ENCODE measurements around the gene FILIP1L.

Gene FILIP1L

DNA sequence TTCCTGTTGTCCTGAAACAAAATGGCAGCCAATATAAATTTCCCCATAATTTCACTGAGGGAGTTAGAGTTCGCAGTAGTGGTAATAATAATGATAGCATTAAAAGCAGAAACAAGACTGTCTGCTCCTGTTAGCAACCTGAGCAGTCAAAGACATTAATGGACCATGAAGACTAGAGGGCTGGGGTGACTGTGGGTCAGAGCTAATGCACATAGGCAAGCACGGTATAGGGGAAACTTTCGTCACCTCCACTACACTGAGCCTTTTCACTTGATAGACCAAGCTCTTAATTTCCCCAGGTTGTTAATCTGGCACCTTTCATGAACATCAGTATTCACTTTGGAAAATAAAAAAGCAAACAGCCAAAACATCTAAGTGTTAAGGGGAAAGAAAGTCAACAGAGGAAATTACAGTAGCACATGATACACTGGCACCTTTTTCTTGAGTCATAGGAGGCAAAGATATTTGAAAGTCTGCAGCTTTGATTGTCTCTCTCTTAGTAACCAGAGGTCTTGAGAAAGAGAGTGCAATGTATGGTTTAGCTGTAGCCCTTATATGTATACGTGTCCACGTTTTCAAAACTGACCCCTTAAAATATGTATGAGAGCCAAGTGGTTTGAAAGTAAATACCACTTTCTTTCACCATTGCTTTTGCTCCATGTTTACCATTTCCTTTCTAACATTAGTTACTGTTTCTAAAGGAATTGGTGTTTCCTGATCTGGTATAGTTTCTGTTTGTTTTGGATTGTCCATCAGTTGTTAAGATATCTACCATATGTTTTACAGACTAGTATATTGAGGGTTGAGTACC is 104.8 kb downstream of the FILIP1L start:
- Histone ChIP-seq H3K36me3 (replicated peaks; ENCODE audit: insufficient read depth, low read length) (no peaks in the 10 kb centered on the region), H3K4me1 (ENCODE audit: low read length) (no peaks in the 10 kb centered on the region), H3K27ac (ENCODE audit: low read length) (no peak overlapping the region), H3K9ac (ENCODE audit: low read length) (no peak overlapping the region), H3K79me2 (ENCODE audit: low read length) (no peaks in the 10 kb centered on the region), H3K9me2 (replicated peaks; ENCODE audit: insufficient read depth, low read length) (no peaks in the 10 kb centered on the region), H4K20me1 (ENCODE audit: insufficient read depth, low read length) (no peaks in the 10 kb centered on the region), H3K9me3 (replicated peaks; ENCODE audit: insufficient read depth, low read length) (no peaks in the 10 kb centered on the region), H3K4me3 (ENCODE audit: low read length) (no peak overlapping the region), H3K4me2 (ENCODE audit: low read depth, low read length) (no peak overlapping the region), H3F3A (ENCODE audit: insufficient read depth, low read length) (no peaks in the 10 kb centered on the region), H3K27me3 (replicated peaks; ENCODE audit: insufficient read depth, low read length) (no peaks in the 10 kb centered on the region), H2AFZ (ENCODE audit: low read length) (no peak overlapping the region)
- no peak for DNase-seq
- TF ChIP-seq EZH2phosphoT487 (IDR thresholded peaks at IDR 0.05; ENCODE audit: low read length) (no peak), EZH2 (optimal IDR thresholded peaks at IDR 0.05; ENCODE audit: low read depth, low read length) (no peak)
- TF ChIP-seq, protein P1, sequence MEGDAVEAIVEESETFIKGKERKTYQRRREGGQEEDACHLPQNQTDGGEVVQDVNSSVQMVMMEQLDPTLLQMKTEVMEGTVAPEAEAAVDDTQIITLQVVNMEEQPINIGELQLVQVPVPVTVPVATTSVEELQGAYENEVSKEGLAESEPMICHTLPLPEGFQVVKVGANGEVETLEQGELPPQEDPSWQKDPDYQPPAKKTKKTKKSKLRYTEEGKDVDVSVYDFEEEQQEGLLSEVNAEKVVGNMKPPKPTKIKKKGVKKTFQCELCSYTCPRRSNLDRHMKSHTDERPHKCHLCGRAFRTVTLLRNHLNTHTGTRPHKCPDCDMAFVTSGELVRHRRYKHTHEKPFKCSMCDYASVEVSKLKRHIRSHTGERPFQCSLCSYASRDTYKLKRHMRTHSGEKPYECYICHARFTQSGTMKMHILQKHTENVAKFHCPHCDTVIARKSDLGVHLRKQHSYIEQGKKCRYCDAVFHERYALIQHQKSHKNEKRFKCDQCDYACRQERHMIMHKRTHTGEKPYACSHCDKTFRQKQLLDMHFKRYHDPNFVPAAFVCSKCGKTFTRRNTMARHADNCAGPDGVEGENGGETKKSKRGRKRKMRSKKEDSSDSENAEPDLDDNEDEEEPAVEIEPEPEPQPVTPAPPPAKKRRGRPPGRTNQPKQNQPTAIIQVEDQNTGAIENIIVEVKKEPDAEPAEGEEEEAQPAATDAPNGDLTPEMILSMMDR (IDR thresholded peaks at IDR 0.05; ENCODE audit: low read length) = no peak

DNA sequence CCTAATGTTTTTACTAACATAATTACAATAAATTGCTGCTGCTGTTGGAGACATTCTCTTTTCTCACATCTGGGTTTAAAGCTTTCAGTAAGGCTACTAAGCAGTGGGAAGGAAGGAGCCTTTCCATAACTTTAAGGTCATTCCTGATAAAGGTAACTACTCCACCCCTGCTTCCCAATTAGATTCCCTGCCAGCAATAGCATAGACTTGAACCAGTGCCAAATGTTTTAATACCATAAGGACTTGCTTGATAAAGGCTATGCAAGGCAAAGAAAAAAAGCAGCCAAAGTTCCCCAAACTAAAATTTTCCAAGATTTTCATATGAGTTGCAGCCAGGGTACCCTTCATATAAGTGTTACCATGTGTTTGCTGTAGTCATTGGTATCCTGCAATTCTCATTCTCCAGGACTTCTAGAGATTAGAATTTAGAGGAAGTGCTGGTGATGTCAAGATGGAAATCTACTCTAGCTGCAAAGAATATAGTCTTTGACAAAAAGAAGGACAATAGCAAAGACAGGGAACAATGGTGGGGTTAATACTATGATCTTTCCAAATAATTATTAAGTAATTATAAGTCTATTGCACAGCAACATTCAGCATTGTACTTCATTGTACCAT is 106.1 kb downstream of the FILIP1L start:
- Histone ChIP-seq H3K4me2 (ENCODE audit: low read depth, low read length) (no peak overlapping the region), H3K79me2 (ENCODE audit: low read length) (no peaks in the 10 kb centered on the region), H3K9me3 (replicated peaks; ENCODE audit: insufficient read depth, low read length) (no peaks in the 10 kb centered on the region), H3K27ac (ENCODE audit: low read length) (no peak overlapping the region), H3K9ac (ENCODE audit: low read length) (no peak overlapping the region), H3K9me2 (replicated peaks; ENCODE audit: insufficient read depth, low read length) (no peaks in the 10 kb centered on the region), H3F3A (ENCODE audit: insufficient read depth, low read length) (no peaks in the 10 kb centered on the region), H4K20me1 (ENCODE audit: insufficient read depth, low read length) (no peaks in the 10 kb centered on the region), H2AFZ (ENCODE audit: low read length) (no peak overlapping the region), H3K4me1 (ENCODE audit: low read length) (no peaks in the 10 kb centered on the region), H3K36me3 (replicated peaks; ENCODE audit: insufficient read depth, low read length) (no peaks in the 10 kb centered on the region), H3K4me3 (ENCODE audit: low read length) (no peak overlapping the region), H3K27me3 (replicated peaks; ENCODE audit: insufficient read depth, low read length) (no peaks in the 10 kb centered on the region)
- DNase-seq = no peak
- TF ChIP-seq EZH2 (optimal IDR thresholded peaks at IDR 0.05; ENCODE audit: low read depth, low read length) = no peak
- TF ChIP-seq, protein P1 (IDR thresholded peaks at IDR 0.05; ENCODE audit: low read length) = no peak
- no peak for TF ChIP-seq EZH2phosphoT487 (IDR thresholded peaks at IDR 0.05; ENCODE audit: low read length)

DNA sequence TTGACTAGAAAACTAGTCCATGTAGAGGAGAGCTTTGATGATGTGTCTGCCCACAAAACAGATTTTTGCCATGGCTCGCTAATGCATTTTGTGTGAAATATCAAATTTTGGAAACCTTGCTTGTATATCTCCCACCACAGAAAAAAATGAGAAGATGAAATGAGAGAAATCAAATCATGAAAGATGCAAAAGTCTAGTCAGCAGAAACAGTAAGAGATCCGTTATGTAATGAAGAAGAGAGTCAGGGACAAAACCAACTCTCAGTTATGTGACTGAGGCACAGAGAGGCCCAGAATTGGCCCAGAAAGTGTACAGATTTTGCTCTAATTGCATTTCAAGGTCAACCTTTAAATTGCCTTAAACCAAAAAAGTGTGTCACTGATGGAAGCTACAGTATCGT is 107.0 kb downstream of the FILIP1L start:
- Histone ChIP-seq H2AFZ (ENCODE audit: low read length) (no peak overlapping the region), H3K9me2 (replicated peaks; ENCODE audit: insufficient read depth, low read length) (no peaks in the 10 kb centered on the region), H3K9me3 (replicated peaks; ENCODE audit: insufficient read depth, low read length) (no peaks in the 10 kb centered on the region), H3K36me3 (replicated peaks; ENCODE audit: insufficient read depth, low read length) (no peaks in the 10 kb centered on the region), H3K27ac (ENCODE audit: low read length) (no peak overlapping the region), H3K9ac (ENCODE audit: low read length) (no peak overlapping the region), H3K4me2 (ENCODE audit: low read depth, low read length) (no peak overlapping the region), H4K20me1 (ENCODE audit: insufficient read depth, low read length) (no peaks in the 10 kb centered on the region), H3K4me3 (ENCODE audit: low read length) (no peak overlapping the region), H3K27me3 (replicated peaks; ENCODE audit: insufficient read depth, low read length) (no peaks in the 10 kb centered on the region), H3F3A (ENCODE audit: insufficient read depth, low read length) (no peaks in the 10 kb centered on the region), H3K4me1 (ENCODE audit: low read length) (no peaks in the 10 kb centered on the region), H3K79me2 (ENCODE audit: low read length) (no peaks in the 10 kb centered on the region)
- TF ChIP-seq, protein P1 (IDR thresholded peaks at IDR 0.05; ENCODE audit: low read length) = no peak
- no peak for TF ChIP-seq EZH2 (optimal IDR thresholded peaks at IDR 0.05; ENCODE audit: low read depth, low read length)
- no peak for TF ChIP-seq EZH2phosphoT487 (IDR thresholded peaks at IDR 0.05; ENCODE audit: low read length)
- no peak for DNase-seq

Measured in MM.1S (cell line).